PC-9 (cell line): ENCODE measurements around the gene SORCS2. TPM values are rescaled to one million over a fixed set of nuclear protein-coding genes. Genes with fewer than 3 reads are reported as not detected.

Source experiments
- BruUV-seq: library from RNA; stranded (reverse); fragments of 400-500 nt; replicated peaks from 2 replicates; lab custom pipeline; 2021; lab: Mats Ljungman, UMichigan
- CTCF ChIA-PET: fragments of 300-600 bp; sonication (Branson Sonifier 250); formaldehyde crosslinking; loops from one replicate; lab custom pipeline; 2022; ENCODE audit warnings: antibody characterized with exemption; lab: Charles Lee
- POLR2A ChIA-PET: fragments of 300-600 bp; sonication (Branson Sonifier 250); formaldehyde crosslinking; loops from one replicate; lab custom pipeline; 2022; ENCODE audit warnings: antibody characterized with exemption; ENCODE audit not compliant: unreplicated experiment; lab: Charles Lee
- DNase-seq, 2 experiments: peaks; one replicate each; pipeline versions ENCODE4 v3.0.0 to v3.0.0-alpha.2; 2015 to 2022; ENCODE audit warnings: mixed read lengths in 1 of 2
- H2AFZ ChIP-seq: fragments of 200-600 bp; sonication (generic); 2 replicates; pipeline ENCODE4 v1.8.1; 2017; ENCODE audit warnings: antibody characterized with exemption
- H3F3A ChIP-seq: fragments of 200-600 bp; sonication (generic); 2 replicates; pipeline ENCODE4 v1.8.1; 2017; ENCODE audit warnings: antibody characterized with exemption, mild to moderate bottlenecking, low read depth; ENCODE audit not compliant: insufficient read depth
- H3K27ac ChIP-seq: fragments of 200-600 bp; sonication (generic); 2 replicates; pipeline ENCODE4 v1.6.1; 2016; ENCODE audit warnings: mixed run types
- H3K27me3 ChIP-seq: fragments of 200-600 bp; sonication (generic); 2 replicates; pipeline ENCODE4 v1.6.1; 2016; ENCODE audit warnings: low read depth, mixed run types; ENCODE audit not compliant: insufficient read depth
- H3K36me3 ChIP-seq: fragments of 200-600 bp; sonication (generic); 2 replicates; pipeline ENCODE4 v1.6.1; 2016; ENCODE audit warnings: low read depth, mixed run types
- H3K4me1 ChIP-seq: fragments of 200-600 bp; sonication (generic); replicated peaks from 2 replicates; pipeline ENCODE4 v1.6.1; 2016; ENCODE audit warnings: mixed run types; ENCODE audit not compliant: insufficient read depth
- H3K4me2 ChIP-seq: fragments of 200-600 bp; sonication (generic); 2 replicates; pipeline ENCODE4 v1.6.1; 2017; ENCODE audit warnings: mixed run types
- H3K4me3 ChIP-seq: fragments of 200-600 bp; sonication (generic); 2 replicates; pipeline ENCODE4 v1.6.1; 2016; ENCODE audit warnings: mixed run types
- H3K79me2 ChIP-seq: fragments of 200-600 bp; sonication (generic); 2 replicates; pipeline ENCODE4 v1.6.1; 2017; ENCODE audit warnings: low read depth, mixed run types
- H3K9me2 ChIP-seq: fragments of 200-600 bp; sonication (generic); 2 replicates; pipeline ENCODE4 v1.8.1; 2017; ENCODE audit warnings: mild to moderate bottlenecking; ENCODE audit not compliant: insufficient read depth
- H3K9me3 ChIP-seq: fragments of 200-600 bp; sonication (generic); 2 replicates; pipeline ENCODE4 v1.8.1; 2016; ENCODE audit warnings: low read depth; ENCODE audit not compliant: insufficient read depth
- H4K20me1 ChIP-seq: fragments of 200-600 bp; sonication (generic); 2 replicates; pipeline ENCODE4 v1.8.1; 2017; ENCODE audit not compliant: insufficient read depth
- CTCF ChIP-seq: fragments of 200-600 bp; sonication (generic); conservative IDR thresholded peaks from 2 replicates; pipeline ENCODE4 v1.6.1; 2017; ENCODE audit warnings: mixed run types, antibody characterized with exemption, mild to moderate bottlenecking, moderate library complexity
- EZH2 ChIP-seq: fragments of 200-600 bp; sonication (generic); IDR thresholded peaks from 2 replicates; pipeline ENCODE4 v1.8.0; 2017; ENCODE audit warnings: antibody characterized with exemption, low read depth
- intact Hi-C: fragments of 100-400 bp; cut with micrococcal nuclease; formaldehyde crosslinking; loops from one replicate; pipeline ENCODE4 v1.10.0; 2022; ENCODE audit not compliant: unreplicated experiment
- total RNA-seq: library from RNA; stranded (reverse); gene quantifications from 2 replicates; pipeline ENCODE4 v1.2.3, GENCODE V29; 2021

SORCS2 gene
- total RNA-seq, 1 experiment from 2014 or later = 25.8 TPM

DNA sequence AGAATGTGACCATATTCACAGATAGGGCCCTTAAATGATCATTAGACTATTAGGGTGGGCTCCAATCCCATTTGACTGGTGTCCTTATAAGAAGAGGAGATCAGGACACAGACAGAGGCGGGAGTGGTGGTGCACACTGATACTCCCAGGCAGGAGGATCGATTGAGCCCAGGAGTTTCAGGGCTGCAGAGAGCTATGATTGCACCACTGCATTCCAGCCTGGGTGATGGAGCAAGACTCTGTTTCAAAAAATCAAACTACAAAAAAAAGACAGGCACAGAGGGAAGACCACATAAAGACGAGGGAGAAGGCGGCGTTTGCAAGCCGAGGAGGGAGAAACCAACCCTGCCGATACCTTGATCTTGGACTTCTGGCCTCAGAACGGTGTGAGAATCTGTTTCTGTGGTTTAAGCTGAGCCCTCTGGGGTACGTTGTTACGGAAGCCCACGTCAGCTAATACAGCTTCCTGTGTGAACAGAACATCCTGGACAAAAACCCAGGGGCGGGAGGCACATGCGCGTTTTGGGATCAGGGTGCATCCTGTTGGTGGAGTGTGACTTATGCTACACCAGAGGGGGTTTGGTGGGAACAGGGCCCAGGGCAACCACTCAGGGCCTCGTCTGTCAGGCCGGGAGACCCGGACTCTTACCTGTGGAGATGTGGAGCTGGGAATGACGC lies 454.2 kb downstream of the SORCS2 start:
- CTCF ChIA-PET = no interaction called here
- no TSS peak for BruUV-seq
- no peak overlapping the region for H3K27ac ChIP-seq
- no peaks in the 10 kb centered on the region for H3K27me3 ChIP-seq
- H3K4me2 ChIP-seq = no peak overlapping the region
- TF ChIP-seq CTCF (no peak), EZH2 (no peak)
- H3K9me3 ChIP-seq = no peaks in the 10 kb centered on the region
- intact Hi-C loops = no loop called here
- DNase-seq = no peak
- H3K36me3 ChIP-seq = no peaks in the 10 kb centered on the region
- H2AFZ ChIP-seq = no peak overlapping the region
- POLR2A ChIA-PET = no interaction called here
- no peak overlapping the region for H3K4me3 ChIP-seq
- H3F3A ChIP-seq = no peaks in the 10 kb centered on the region; the same call in 1 of the 2 replicates
- no peaks in the 10 kb centered on the region for H4K20me1 ChIP-seq
- no peaks in the 10 kb centered on the region for H3K9me2 ChIP-seq
- no peaks in the 10 kb centered on the region for H3K79me2 ChIP-seq
- peaks cover 13% of the 10 kb centered on the region; the same call in 1 of the 2 replicates for H3K4me1 ChIP-seq

- TF ChIP-seq CTCF = no peak
- TF ChIP-seq EZH2 = no peak
- POLR2A ChIA-PET = no interaction called here
- Histone ChIP-seq H3K4me2 (no peak overlapping the region), H3K4me1 (peaks cover 13% of the 10 kb centered on the region; the same call in 1 of the 2 replicates), H4K20me1 (no peaks in the 10 kb centered on the region), H3K79me2 (no peaks in the 10 kb centered on the region), H3K9me3 (no peaks in the 10 kb centered on the region), H3K27me3 (no peaks in the 10 kb centered on the region), H3K27ac (no peak overlapping the region), H3F3A (no peaks in the 10 kb centered on the region; the same call in 1 of the 2 replicates), H3K4me3 (no peak overlapping the region), H3K36me3 (no peaks in the 10 kb centered on the region), H2AFZ (no peak overlapping the region), H3K9me2 (no peaks in the 10 kb centered on the region)
- intact Hi-C loops = no loop called here
- no peak for DNase-seq
- CTCF ChIA-PET = no interaction called here
- no TSS peak for BruUV-seq
Measured at GRCh38 chr4:7647186-7647585, 454.8 kb downstream of the SORCS2 start.

DNA sequence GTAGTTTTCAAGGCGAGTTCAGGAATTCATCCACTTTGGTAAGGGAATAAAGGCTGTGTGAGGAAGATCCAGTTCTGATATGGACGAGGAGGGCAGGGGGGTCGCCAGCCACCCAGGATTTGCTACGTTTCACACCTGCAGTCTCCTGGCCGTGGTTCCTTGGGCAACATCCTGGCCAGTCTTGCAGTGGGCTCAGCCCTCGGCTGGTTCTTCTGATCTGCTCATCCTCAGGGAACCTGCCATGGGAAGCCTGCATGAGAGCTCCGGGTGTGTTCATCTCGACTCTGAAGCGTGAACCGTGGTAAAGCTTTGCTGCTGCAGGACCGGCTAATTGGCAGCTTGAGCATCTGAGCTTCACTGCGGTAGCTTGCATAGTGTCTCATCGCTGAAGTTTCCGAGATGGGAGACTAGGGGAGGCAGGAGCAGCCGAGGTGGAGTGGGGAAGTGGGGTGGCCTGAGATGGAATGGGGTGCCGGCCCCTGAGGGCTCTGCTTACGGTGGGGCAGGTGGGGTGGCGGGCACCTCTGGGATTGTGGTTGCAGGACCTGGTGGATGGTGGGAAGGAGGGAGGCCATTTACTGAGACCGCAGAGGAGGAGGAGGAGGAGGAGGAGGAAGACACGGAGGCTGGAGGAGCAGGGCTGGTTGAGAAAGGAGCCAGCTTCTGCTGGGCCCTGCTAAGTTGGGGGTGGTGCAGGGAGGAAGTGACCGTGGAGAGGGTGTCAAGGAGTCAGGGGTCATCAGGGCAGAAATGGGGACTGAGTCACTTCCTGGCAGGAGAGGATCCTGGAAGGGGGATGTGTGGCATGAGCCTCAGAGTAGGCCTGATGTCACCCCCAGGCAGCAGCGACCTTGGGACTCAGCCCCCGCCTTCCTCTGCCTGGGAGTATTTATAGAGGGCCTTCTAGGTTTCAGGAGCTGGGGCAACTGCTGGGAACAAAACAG lies 455.5 kb downstream of the SORCS2 start:
- no peaks in the 10 kb centered on the region for H3K36me3 ChIP-seq
- peak; percentile 45 to 48 for DNase-seq
- no peaks in the 10 kb centered on the region for H4K20me1 ChIP-seq
- H3K27me3 ChIP-seq = no peaks in the 10 kb centered on the region
- POLR2A ChIA-PET = no interaction called here
- no peaks in the 10 kb centered on the region for H3K79me2 ChIP-seq
- H3K4me2 ChIP-seq = peak overlapping the region; percentile 26; the same call in 1 of the 2 replicates
- H2AFZ ChIP-seq = no peak overlapping the region
- TF ChIP-seq CTCF (no peak), EZH2 (no peak)
- no peaks in the 10 kb centered on the region for H3K9me2 ChIP-seq
- intact Hi-C loops = no loop called here
- H3K9me3 ChIP-seq = no peaks in the 10 kb centered on the region
- no peaks in the 10 kb centered on the region; the same call in 1 of the 2 replicates for H3F3A ChIP-seq
- CTCF ChIA-PET = no interaction called here
- no TSS peak for BruUV-seq
- H3K27ac ChIP-seq = no peak overlapping the region
- no peak overlapping the region for H3K4me3 ChIP-seq
- H3K4me1 ChIP-seq = peaks cover 13% of the 10 kb centered on the region; the same call in 1 of the 2 replicates
